ENCODE measurements around the gene ADORA2A. TPM values are rescaled to one million over a fixed set of nuclear protein-coding genes. Genes with fewer than 3 reads are reported as not detected.

ADORA2A gene
- total and polyA plus RNA-seq, 2 of the 13 experiments (the other 11 are each of a cell fraction or from before 2014, with no cell fraction given): 3.3 to 5.0 TPM

DNA sequence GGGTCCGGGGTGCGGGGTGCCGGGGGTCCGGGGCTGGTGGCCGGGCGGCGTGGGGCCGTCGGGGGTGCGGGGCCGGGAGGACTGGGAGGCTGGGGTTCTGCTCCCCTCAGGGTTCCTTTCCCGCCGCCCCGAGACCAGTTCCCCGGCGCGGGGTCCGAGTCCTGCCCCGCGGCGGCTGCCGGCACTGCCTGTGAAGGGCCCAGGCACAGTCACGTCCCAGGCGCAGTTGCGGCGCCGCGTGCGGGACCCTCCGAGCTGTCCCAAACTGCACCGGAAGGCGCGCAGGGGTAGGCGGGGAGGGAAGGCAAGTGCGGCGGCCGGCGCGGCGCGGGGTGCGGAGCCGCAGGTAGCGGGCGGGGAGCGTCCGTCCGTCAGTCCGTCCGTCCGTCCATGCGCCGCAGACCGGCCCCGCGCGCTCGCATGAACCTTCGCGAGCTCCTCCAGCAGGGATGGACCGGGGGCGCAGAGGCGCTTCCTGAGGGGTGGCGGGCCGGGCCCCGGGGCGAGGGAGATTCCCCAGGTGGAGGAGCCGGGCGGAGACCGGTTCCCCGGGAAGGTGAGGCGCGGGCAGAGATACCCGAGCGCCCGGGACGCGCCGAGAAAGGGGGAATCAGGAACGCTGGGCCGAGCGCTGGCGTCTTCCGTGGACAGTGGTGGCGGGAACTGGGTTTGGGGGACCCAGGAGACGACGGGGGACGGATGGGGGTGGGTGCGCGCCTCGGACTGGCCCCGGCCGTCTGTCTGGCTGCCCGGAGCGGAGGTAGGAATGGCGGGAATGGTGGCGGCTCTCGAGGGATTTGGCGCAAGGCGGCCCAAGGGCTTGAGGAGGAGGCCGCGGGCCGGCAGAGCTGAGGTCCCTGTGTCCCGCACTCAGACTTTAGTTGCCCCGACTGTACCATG, 3.1 kb upstream of the ADORA2A start (continued):
- TF ChIP-seq ZNF367 (CRISPR knock-in tag; IDR thresholded peaks at IDR 0.05; ENCODE audit: borderline replicate concordance) (no peak), ARHGAP35 (CRISPR knock-in tag; IDR thresholded peaks at IDR 0.05; ENCODE audit: borderline replicate concordance) (no peak), ZBTB7B (CRISPR knock-in tag; IDR thresholded peaks at IDR 0.05) (no peak), ZNF460 (CRISPR knock-in tag; IDR thresholded peaks at IDR 0.05; ENCODE audit: borderline replicate concordance) (no peak), RORA (CRISPR knock-in tag; IDR thresholded peaks at IDR 0.05) (no peak), ZBTB38 (CRISPR knock-in tag; IDR thresholded peaks at IDR 0.05) (no peak), SETDB1 (CRISPR knock-in tag; IDR thresholded peaks at IDR 0.05; ENCODE audit: borderline replicate concordance) (no peak), ISX (CRISPR knock-in tag; conservative IDR thresholded peaks at IDR 0.05) (no peak), ZNF605 (CRISPR knock-in tag; IDR thresholded peaks at IDR 0.05) (no peak), FOXK1 (CRISPR knock-in tag; IDR thresholded peaks at IDR 0.05; ENCODE audit: borderline replicate concordance, low read depth) (no peak), ZNF780A (CRISPR knock-in tag; IDR thresholded peaks at IDR 0.05) (no peak), ZNF782 (CRISPR knock-in tag; IDR thresholded peaks at IDR 0.05; ENCODE audit: borderline replicate concordance) (no peak)
- TF ChIP-seq, protein P1, sequence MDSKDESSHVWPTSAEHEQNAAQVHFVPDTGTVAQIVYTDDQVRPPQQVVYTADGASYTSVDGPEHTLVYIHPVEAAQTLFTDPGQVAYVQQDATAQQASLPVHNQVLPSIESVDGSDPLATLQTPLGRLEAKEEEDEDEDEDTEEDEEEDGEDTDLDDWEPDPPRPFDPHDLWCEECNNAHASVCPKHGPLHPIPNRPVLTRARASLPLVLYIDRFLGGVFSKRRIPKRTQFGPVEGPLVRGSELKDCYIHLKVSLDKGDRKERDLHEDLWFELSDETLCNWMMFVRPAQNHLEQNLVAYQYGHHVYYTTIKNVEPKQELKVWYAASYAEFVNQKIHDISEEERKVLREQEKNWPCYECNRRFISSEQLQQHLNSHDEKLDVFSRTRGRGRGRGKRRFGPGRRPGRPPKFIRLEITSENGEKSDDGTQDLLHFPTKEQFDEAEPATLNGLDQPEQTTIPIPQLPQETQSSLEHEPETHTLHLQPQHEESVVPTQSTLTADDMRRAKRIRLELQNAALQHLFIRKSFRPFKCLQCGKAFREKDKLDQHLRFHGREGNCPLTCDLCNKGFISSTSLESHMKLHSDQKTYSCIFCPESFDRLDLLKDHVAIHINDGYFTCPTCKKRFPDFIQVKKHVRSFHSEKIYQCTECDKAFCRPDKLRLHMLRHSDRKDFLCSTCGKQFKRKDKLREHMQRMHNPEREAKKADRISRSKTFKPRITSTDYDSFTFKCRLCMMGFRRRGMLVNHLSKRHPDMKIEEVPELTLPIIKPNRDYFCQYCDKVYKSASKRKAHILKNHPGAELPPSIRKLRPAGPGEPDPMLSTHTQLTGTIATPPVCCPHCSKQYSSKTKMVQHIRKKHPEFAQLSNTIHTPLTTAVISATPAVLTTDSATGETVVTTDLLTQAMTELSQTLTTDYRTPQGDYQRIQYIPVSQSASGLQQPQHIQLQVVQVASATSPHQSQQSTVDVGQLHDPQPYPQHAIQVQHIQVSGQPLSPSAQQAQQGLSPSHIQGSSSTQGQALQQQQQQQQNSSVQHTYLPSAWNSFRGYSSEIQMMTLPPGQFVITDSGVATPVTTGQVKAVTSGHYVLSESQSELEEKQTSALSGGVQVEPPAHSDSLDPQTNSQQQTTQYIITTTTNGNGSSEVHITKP (CRISPR knock-in tag; IDR thresholded peaks at IDR 0.05; ENCODE audit: low read depth): no peak
- TF ChIP-seq, protein P2, sequence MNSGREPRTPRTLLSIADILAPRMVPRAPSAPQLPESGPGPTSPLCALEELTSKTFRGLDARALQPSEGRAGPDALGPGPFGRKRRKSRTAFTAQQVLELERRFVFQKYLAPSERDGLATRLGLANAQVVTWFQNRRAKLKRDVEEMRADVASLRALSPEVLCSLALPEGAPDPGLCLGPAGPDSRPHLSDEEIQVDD (CRISPR knock-in tag; IDR thresholded peaks at IDR 0.05; ENCODE audit: borderline replicate concordance): no peak
- TF ChIP-seq, protein P3, sequence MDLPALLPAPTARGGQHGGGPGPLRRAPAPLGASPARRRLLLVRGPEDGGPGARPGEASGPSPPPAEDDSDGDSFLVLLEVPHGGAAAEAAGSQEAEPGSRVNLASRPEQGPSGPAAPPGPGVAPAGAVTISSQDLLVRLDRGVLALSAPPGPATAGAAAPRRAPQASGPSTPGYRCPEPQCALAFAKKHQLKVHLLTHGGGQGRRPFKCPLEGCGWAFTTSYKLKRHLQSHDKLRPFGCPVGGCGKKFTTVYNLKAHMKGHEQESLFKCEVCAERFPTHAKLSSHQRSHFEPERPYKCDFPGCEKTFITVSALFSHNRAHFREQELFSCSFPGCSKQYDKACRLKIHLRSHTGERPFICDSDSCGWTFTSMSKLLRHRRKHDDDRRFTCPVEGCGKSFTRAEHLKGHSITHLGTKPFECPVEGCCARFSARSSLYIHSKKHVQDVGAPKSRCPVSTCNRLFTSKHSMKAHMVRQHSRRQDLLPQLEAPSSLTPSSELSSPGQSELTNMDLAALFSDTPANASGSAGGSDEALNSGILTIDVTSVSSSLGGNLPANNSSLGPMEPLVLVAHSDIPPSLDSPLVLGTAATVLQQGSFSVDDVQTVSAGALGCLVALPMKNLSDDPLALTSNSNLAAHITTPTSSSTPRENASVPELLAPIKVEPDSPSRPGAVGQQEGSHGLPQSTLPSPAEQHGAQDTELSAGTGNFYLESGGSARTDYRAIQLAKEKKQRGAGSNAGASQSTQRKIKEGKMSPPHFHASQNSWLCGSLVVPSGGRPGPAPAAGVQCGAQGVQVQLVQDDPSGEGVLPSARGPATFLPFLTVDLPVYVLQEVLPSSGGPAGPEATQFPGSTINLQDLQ (CRISPR knock-in tag; IDR thresholded peaks at IDR 0.05): no peak
- TF ChIP-seq, protein P4, sequence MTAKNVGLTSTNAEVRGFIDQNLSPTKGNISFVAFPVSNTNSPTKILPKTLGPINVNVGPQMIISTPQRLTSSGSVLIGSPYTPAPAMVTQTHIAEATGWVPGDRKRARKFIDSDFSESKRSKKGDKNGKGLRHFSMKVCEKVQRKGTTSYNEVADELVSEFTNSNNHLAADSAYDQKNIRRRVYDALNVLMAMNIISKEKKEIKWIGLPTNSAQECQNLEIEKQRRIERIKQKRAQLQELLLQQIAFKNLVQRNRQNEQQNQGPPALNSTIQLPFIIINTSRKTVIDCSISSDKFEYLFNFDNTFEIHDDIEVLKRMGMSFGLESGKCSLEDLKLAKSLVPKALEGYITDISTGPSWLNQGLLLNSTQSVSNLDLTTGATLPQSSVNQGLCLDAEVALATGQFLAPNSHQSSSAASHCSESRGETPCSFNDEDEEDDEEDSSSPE (CRISPR knock-in tag; IDR thresholded peaks at IDR 0.05): peak; percentile 35
- TF ChIP-seq, protein P5, sequence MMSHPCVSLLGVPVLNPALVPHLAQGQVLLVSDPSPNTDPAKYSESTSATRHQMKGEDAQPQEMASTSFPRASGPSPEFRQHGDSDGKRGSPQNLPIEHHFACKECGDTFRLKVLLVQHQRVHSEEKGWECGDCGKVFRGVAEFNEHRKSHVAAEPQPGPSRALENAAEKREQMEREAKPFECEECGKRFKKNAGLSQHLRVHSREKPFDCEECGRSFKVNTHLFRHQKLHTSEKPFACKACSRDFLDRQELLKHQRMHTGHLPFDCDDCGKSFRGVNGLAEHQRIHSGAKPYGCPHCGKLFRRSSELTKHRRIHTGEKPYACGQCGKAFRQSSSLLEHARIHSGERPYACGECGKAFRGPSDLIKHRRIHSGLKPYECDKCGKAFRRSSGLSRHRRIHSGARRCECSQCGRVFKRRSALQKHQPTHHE (CRISPR knock-in tag; IDR thresholded peaks at IDR 0.05; ENCODE audit: borderline replicate concordance): no peak

Measured in HepG2 (cell line).